HG03066 (cell line): ENCODE data around the gene CENPVL2.
"Not testable (repeated sequence)": the region's sequence is repeated elsewhere in the genome, so short reads cannot be mapped to it uniquely, and the experiment has no call there.

Experiments used
- ATAC-seq: cut with Tn5 transposase; IDR thresholded peaks from one replicate; pipeline ENCODE4 v1.9.1; 2021; ENCODE audit warnings: low read depth; ENCODE audit not compliant: unreplicated experiment

Gene CENPVL2

DNA sequence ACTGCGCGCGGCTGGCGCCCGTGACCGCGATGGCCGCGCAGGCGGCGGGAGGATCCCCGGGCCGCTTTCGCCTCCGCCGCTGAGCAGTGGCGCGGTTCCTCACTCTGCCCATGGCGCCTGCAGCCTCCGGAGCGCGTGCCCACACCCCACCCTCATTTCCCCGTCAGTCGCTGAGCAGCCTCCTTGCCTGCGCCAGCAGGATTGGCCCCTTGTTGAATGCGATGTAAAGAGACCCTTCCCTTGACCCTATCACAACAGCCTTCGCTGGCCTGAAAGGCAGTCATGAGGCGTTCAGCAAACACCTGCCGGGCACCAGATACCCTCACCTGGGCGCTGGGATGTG lies at the start of gene CENPVL2:
Gene CENPVL2 (minus strand): TSS at position 112 of the 343 bp plus-strand sequence. CDS start 0 bp downstream, at position 112.
- ATAC-seq = not testable (repeated sequence)

DNA sequence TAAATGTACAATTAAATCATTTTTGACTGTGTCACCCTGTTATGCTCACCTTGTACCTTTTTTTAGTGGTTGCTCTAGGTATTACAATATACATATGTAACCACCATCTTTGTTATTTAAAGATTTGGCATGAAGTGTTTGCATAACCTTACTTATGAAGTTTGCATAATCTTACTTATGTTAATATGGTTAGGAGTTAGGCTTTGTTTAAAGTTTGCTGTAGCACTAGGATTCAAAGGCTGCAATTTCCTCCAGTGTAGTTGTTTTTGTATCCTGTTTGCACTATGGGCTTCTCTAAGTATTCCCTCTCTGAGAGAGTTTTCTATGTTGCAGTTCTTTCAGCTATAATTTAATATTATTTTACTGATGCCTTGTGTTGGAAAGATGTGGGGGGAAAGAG lies 45.6 kb upstream of the CENPVL2 start:
- no peak for ATAC-seq

DNA sequence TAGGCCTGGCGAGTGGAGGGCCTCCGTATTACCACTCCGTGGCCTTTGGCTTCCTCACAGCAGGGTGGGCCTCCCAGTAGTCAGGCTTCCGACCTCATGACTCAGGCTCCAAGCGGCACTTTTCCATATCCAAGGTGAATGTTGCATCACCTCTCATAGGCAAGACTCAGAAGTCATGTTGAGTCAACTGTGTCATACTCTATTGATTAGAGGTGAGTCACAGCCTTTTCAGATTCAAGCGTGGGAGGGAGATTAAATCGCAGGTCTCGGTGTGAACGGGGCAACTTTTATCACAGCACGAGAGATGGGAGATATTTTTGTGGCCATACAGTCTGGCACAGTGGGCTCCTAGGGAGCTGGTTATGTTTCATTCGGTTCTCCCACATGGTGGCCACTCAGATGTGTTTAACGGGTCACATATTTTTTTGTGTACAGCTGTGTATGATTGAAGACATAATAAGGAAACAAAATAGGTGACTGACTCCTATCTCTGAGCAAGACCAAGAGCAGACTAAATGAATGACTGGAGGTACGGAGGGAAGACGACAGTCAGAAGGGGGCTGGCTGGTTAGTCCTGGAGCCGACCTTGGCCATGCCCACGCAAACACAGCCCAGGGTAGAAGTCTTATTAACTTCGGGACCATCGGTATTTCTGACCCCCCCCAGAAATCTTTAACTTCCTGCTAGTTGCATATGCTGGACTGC lies 30.5 kb upstream of the CENPVL2 start:
- ATAC-seq = not testable (repeated sequence)

DNA sequence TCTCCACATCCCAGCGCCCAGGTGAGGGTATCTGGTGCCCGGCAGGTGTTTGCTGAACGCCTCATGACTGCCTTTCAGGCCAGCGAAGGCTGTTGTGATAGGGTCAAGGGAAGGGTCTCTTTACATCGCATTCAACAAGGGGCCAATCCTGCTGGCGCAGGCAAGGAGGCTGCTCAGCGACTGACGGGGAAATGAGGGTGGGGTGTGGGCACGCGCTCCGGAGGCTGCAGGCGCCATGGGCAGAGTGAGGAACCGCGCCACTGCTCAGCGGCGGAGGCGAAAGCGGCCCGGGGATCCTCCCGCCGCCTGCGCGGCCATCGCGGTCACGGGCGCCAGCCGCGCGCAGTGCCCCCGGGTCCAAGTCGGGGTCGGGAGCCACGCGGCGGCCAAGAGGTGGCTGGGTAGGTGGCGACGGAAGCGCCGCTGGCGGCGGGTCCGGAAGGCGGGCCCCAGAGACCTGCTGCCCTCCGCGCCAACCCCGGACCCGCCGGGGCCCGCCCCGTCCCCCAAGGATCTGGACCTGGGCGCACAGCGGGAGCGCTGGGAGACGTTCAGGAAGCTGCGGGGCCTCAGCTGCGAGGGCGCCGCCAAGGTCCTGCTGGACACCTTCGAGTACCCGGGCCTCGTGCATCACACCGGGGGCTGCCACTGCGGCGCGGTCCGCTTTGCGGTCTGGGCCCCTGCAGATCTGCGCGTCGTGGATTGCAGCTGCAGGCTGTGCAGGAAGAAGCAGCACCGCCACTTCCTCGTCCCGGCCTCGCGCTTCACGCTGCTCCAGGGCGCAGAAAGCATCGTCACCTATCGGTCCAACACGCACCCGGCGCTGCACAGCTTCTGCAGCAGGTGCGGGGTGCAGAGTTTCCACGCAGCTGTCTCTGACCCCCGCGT lies 27.9 kb upstream of the CENPVL2 start, which contains the start of gene CENPVL1:
Gene CENPVL1 (plus strand): TSS at position 236 of the 888 bp plus-strand sequence. CDS start 0 bp downstream, at position 236.
- ATAC-seq = not testable (repeated sequence)

DNA sequence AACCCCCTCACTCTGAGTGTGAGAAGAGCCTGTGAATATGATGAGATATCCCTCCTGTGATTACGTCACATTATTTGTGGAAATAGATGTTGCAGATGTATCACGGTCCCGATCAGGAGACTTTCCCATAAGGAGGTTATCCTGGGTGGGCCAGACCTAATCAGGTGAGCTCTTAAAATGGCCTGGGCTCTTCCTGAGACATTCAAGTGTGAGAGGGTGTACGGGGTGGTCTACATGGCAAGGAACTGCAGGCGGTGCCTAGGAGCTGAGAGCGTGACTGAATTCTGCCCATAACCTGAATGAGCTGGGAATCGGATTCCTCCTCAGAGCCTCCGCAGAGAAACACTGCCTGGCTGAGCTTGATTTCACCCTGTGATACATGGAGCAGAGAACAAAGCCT lies 14.8 kb upstream of the CENPVL2 start:
- no peak for ATAC-seq

DNA sequence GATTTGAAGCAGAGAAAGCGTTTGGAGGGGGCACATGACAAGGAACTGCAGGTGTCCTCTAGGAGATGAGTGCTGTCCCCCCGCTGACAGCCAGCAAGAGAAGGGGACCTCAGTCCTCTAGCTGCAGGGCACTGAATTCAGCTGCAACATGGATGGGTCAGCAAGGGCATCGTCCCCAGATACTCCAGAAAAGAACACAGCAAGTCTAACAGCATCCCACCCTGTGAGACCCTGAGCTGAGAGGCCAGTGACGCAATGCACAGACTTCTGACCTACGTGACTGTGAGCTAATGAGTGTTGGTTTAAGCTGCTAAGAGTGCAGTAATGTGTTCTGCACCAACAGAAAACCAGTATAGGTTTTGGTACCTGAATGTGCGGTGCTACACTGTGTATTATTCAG lies 11.6 kb upstream of the CENPVL2 start:
- ATAC-seq = no peak

DNA sequence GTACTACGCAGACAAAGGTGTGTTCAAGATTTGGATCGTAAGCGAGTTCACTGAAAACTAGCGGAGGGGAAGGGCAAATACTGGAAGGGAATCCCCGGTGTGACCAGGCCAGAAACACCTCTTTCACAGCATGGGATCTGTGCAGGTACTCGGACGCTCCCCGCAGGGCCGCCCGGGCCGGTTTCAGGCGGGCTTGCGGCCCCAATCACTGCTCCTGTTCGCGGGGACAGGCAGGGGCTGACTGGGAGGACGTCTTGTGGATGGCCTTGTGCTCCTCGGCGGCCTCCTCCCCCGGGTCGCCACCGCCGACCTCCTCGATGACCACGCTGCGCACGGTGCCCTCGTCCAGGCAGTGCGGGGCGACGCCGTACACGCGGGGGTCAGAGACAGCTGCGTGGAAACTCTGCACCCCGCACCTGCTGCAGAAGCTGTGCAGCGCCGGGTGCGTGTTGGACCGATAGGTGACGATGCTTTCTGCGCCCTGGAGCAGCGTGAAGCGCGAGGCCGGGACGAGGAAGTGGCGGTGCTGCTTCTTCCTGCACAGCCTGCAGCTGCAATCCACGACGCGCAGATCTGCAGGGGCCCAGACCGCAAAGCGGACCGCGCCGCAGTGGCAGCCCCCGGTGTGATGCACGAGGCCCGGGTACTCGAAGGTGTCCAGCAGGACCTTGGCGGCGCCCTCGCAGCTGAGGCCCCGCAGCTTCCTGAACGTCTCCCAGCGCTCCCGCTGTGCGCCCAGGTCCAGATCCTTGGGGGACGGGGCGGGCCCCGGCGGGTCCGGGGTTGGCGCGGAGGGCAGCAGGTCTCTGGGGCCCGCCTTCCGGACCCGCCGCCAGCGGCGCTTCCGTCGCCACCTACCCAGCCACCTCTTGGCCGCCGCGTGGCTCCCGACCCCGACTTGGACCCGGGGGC lies 567 bp downstream of the CENPVL2 start:
- not testable (repeated sequence) for ATAC-seq

DNA sequence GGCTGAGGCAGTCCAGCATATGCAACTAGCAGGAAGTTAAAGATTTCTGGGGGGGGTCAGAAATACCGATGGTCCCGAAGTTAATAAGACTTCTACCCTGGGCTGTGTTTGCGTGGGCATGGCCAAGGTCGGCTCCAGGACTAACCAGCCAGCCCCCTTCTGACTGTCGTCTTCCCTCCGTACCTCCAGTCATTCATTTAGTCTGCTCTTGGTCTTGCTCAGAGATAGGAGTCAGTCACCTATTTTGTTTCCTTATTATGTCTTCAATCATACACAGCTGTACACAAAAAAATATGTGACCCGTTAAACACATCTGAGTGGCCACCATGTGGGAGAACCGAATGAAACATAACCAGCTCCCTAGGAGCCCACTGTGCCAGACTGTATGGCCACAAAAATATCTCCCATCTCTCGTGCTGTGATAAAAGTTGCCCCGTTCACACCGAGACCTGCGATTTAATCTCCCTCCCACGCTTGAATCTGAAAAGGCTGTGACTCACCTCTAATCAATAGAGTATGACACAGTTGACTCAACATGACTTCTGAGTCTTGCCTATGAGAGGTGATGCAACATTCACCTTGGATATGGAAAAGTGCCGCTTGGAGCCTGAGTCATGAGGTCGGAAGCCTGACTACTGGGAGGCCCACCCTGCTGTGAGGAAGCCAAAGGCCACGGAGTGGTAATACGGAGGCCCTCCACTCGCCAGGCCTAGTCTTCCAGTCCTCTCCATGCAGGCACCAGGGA lies 2.8 kb downstream of the CENPVL2 start:
- not testable (repeated sequence) for ATAC-seq

DNA sequence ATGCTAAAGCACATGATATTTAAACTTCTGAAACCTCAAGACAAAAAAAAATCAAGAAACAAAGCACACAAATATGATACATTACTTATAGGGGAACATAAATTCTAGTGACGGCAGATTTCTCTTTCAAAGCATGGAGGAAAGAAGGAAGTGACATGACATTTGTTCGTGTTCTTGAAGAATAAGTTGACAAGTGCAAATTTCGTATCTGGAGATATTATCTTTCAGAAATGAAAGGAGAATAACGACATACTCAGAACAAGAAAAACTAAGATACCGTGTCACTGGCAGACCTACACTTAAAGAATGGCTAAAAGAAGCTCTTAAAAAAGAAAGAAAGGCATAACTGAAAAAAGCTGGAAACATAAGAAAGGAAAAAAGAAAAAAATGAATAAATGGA lies 16.6 kb downstream of the CENPVL2 start:
- no peak for ATAC-seq

DNA sequence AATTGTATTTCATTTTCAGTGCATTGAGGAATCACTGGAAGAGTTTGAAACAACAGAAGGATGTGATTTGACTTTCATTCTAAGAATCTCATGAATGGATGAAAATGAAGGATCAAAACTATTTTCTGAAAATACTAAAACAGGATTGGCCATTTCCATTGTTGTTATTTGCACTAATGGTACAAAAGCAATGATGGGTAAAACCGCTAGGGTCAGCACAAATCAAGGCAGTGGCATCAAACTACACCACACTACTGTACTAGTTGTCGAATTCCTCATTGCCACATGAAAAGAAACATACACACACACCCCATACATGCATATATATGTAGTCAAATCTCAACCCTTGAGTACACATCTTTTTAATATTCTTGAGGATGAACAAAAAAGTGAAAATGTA lies 39.3 kb downstream of the CENPVL2 start:
- ATAC-seq = no peak

DNA sequence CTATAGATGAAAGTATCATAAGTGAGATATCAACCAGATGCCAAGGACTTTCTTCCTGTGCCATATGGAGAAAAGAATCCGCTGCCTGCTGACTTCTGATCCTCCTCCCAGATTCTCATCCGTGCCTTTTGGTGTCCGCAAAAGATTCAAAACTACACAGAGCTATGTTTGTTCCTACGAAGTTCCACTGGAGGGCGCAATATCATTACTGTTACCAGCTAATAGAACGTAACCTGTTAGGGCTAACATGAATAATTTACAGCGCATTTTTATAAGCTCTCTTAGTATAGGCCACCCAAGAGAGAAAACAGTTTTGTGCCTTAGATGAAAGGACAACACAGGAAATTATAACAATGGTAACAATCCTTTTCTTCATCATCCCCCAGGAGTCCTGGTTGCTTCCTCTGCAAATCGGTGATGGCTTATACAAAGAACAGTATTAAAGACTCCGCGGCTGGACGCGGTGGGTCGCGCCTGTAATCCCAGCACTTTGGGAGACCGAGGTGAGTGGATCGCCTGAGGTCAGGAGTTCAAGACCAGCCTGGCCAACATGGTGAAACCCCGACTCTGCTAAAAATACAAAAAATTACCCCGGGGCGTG lies 41.1 kb downstream of the CENPVL2 start:
- ATAC-seq = no peak

DNA sequence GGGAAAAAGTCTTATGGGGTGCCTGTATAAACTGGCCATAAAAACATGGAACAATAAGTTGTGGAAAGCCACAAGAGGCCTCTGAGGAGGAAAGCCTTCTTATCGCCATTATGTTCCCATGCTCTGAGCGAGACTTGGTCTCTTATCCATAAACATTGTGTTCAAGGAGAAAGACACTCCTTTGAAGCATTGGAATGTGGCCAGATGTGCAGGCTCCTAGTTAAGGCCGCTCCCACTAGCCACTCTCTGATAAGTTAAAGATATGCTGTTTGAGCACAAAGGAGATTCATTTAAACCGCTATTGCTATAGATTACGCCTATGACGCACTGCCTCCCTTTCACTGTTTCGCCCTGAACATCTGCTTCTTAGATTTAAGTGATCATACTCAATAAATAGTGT lies 46.1 kb downstream of the CENPVL2 start:
- not testable (repeated sequence) for ATAC-seq
